Fibroblast of the aortic adventitia (primary cell): ENCODE data around the gene ZMAT3. TPM values are rescaled to one million over a fixed set of nuclear protein-coding genes. Genes with fewer than 3 reads are reported as not detected.
A peak's percentile ranks its signal among the peaks of the same experiment; 100 is the strongest.

ENCODE experiments used
- DNase-seq: peaks from one replicate; pipeline ENCODE4 v3.0.0-alpha.2; 2010; ENCODE audit warnings: low read depth
- H3K4me3 ChIP-seq: 2 replicates; pipeline ENCODE4 v1.5.1; 2011; ENCODE audit warnings: low read depth, mild to moderate bottlenecking, control low read depth, low read length, moderate library complexity
- total RNA-seq: library from RNA; depleted of rRNA; stranded (reverse); fragments of >200 nt; gene quantifications from 2 replicates; pipeline ENCODE4 v1.2.3, GENCODE V29; 2012; ENCODE audit warnings: low replicate concordance
- TF ChIP-seq, protein P1 (sequence below): IDR thresholded peaks from 2 replicates; pipeline ENCODE4 v1.5.1; 2011; ENCODE audit warnings: mild to moderate bottlenecking, low read length, control low read depth, inconsistent platforms; ENCODE audit not compliant: insufficient read depth

Gene ZMAT3
- total RNA-seq, 1 donor: 57.8 TPM

GRCh38 chr3:179100652-179101051, 29.0 kb upstream of the ZMAT3 start:
- TF ChIP-seq, protein P1, sequence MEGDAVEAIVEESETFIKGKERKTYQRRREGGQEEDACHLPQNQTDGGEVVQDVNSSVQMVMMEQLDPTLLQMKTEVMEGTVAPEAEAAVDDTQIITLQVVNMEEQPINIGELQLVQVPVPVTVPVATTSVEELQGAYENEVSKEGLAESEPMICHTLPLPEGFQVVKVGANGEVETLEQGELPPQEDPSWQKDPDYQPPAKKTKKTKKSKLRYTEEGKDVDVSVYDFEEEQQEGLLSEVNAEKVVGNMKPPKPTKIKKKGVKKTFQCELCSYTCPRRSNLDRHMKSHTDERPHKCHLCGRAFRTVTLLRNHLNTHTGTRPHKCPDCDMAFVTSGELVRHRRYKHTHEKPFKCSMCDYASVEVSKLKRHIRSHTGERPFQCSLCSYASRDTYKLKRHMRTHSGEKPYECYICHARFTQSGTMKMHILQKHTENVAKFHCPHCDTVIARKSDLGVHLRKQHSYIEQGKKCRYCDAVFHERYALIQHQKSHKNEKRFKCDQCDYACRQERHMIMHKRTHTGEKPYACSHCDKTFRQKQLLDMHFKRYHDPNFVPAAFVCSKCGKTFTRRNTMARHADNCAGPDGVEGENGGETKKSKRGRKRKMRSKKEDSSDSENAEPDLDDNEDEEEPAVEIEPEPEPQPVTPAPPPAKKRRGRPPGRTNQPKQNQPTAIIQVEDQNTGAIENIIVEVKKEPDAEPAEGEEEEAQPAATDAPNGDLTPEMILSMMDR: no peak
- no peak for DNase-seq
- no peak overlapping the region for H3K4me3 ChIP-seq

DNA sequence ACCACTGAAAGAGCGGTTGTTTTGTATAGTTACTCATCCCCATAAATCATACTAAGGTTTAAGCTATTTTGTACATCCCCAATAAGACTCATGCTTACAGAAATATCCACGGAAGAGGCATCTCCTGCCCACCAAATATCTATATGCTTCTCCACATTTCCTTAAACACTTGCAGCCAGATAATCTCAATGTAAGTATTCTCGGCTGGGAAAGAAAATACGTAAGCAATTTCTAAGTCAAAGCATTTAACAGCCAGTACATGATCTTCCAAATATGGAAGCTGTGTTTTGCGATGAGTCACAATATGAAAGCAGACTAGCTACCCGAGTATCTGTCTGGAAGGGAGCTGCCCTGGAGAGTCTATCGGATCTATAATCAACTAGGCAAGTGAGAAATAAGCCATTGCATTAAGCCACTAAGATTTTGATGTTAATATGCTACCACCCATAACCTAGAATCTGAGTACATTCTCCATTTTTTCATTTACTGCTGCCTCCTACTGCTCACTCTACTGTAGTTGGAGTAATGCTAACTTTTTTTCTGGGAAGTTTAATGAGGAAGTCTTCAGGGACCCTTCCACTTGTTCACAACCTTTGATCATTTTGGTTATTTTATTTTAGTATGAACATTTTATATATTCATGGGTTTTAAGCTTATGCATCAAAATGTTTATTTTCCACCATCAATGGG, 26.9 kb upstream of the ZMAT3 start:
- no peak overlapping the region for H3K4me3 ChIP-seq
- TF ChIP-seq, protein P1: peak; percentile 21
- DNase-seq: peak; percentile 34

- no peak for DNase-seq
- H3K4me3 ChIP-seq: no peak overlapping the region
- TF ChIP-seq, protein P1: no peak
Observed at GRCh38 chr3:179093807-179094206, 22.2 kb upstream of the ZMAT3 start.

DNA sequence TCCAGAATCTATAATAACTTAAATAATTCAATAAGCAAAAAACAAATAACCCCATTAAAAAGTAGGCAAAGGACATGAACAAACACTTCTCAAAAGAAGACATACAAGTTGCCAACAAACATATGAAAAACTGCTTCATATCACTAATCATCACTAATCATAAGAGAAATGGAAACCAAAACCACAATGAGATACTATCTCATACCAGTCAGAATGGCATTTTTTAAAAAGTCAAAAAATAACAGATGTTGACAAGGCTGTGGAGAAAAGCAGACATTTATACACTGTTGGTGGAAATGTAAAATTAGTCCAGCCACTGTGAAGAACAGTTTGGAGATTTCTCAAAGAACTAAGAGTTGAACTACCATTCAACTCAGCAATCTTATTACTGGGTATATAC, 19.5 kb upstream of the ZMAT3 start:
- H3K4me3 ChIP-seq: no peak overlapping the region
- DNase-seq: no peak
- TF ChIP-seq, protein P1: no peak

GRCh38 chr3:179088306-179088705, 16.7 kb upstream of the ZMAT3 start:
- no peak for DNase-seq
- H3K4me3 ChIP-seq: no peak overlapping the region
- TF ChIP-seq, protein P1: no peak

GRCh38 chr3:179083977-179084376, 12.4 kb upstream of the ZMAT3 start:
- TF ChIP-seq, protein P1: no peak
- no peak overlapping the region for H3K4me3 ChIP-seq
- DNase-seq: no peak

DNA sequence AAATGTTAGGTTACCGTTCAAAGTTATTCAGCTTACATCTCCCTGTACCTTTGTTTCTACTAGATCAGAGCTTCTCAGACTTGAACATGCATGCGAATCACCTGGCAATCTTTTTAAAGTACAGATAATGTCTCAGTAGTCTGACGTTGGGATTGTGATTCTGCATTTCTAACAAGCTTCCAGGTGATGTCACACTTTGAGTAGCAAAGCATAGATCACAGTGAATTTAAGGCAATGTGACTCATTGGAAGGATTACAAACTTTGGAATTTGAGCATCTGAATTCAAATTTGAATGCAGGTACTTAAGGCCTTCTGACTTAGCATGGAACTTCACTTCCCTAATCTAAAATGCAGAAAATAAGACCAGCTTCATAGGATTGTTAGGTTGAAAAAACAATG, 10.8 kb upstream of the ZMAT3 start:
- no peak overlapping the region for H3K4me3 ChIP-seq
- TF ChIP-seq, protein P1: no peak
- DNase-seq: peak; percentile 7
